Muscle of leg (tissue), 11 donors: ENCODE results near the gene SALL2. TPM values are rescaled to one million over a fixed set of nuclear protein-coding genes. Genes with fewer than 3 reads are reported as not detected.

ENCODE experiments used
- DNase-seq: peaks from one replicate; pipeline ENCODE4 v3.0.0; 2013
- H3K27ac ChIP-seq: one replicate; pipeline ENCODE4 v1.5.1; 2013; ENCODE audit warnings: mild to moderate bottlenecking, low read length, control low read depth
- H3K27me3 ChIP-seq: one replicate; pipeline ENCODE4 v1.6.1; 2013; ENCODE audit warnings: low read length; ENCODE audit not compliant: control insufficient read depth, insufficient read depth
- H3K36me3 ChIP-seq: one replicate; pipeline ENCODE4 v1.6.1; 2013; ENCODE audit warnings: low read length; ENCODE audit not compliant: control insufficient read depth, insufficient read depth
- H3K4me1 ChIP-seq: one replicate; pipeline ENCODE4 v1.6.1; 2013; ENCODE audit warnings: low read length; ENCODE audit not compliant: control insufficient read depth, insufficient read depth
- H3K4me3 ChIP-seq: one replicate; pipeline ENCODE4 v1.5.1; 2013; ENCODE audit warnings: low read length, control low read depth
- H3K9me3 ChIP-seq: replicated peaks from 2 replicates; pipeline ENCODE4 v1.6.1; 2013; ENCODE audit warnings: low read depth, low read length; ENCODE audit not compliant: control insufficient read depth
- WGBS: methylation state at CpG from one replicate; pipeline ENCODE4 v1.1.5; 2013; ENCODE audit warnings: missing lambda C conversion rate; ENCODE audit not compliant: insufficient coverage; 5-methylcytosine and 5-hydroxymethylcytosine counted together
- polyA plus RNA-seq, 8 donors: library from polyadenylated mRNA; unstranded; fragments of 120-200 nt; gene quantifications; one replicate each; pipeline versions ENCODE4 v1.2.1 to v1.2.3, GENCODE V29; 2013; ENCODE audit warnings: inconsistent platforms in 1 of 8, low replicate concordance in 1 of 8; ENCODE audit not compliant: insufficient read length in 8 of 8, insufficient read depth in 1 of 8
- total RNA-seq: library from RNA; stranded (reverse); fragments of 120-200 nt; gene quantifications from one replicate; pipeline ENCODE4 v1.2.4, GENCODE V29; 2013

The SALL2 gene
- total and polyA plus RNA-seq, 9 donors, result 7.1 to 21.6 (median 14.7) TPM

GRCh38 chr14:21514341-21514740 lies 11.8 kb downstream of the SALL2 start:
- WGBS, result 92% methylated on average over 1 of the region's 1 CpG
- H3K9me3 ChIP-seq, result no peaks in the 10 kb centered on the region
- peaks cover 5% of the 10 kb centered on the region for H3K4me1 ChIP-seq
- peaks cover 2% of the 10 kb centered on the region for H3K27me3 ChIP-seq
- no peak for DNase-seq
- H3K27ac ChIP-seq, result no peak overlapping the region
- no peak overlapping the region for H3K4me3 ChIP-seq
- peaks cover under 1% of the 10 kb centered on the region for H3K36me3 ChIP-seq

- peak within 1 kb of the TSS; percentile 90 for H3K4me3 ChIP-seq
- peaks cover 11% of the 10 kb centered on the region for H3K36me3 ChIP-seq
- peaks cover 2% of the 10 kb centered on the region for H3K27me3 ChIP-seq
- H3K4me1 ChIP-seq, result peaks cover 5% of the 10 kb centered on the region
- under 1% methylated on average over 45 of the region's 53 CpGs for WGBS
- H3K9me3 ChIP-seq, result no peaks in the 10 kb centered on the region
- DNase-seq, result peak; percentile 100
- H3K27ac ChIP-seq, result peak within 1 kb of the TSS; percentile 96
Observed at GRCh38 chr14:21510735-21511657, 15.2 kb downstream of the SALL2 start, which contains the start of gene METTL3. Gene METTL3, minus strand, starts transcription at chr14:21511340. Its CDS starts 117 bp downstream, at chr14:21511223.

DNA sequence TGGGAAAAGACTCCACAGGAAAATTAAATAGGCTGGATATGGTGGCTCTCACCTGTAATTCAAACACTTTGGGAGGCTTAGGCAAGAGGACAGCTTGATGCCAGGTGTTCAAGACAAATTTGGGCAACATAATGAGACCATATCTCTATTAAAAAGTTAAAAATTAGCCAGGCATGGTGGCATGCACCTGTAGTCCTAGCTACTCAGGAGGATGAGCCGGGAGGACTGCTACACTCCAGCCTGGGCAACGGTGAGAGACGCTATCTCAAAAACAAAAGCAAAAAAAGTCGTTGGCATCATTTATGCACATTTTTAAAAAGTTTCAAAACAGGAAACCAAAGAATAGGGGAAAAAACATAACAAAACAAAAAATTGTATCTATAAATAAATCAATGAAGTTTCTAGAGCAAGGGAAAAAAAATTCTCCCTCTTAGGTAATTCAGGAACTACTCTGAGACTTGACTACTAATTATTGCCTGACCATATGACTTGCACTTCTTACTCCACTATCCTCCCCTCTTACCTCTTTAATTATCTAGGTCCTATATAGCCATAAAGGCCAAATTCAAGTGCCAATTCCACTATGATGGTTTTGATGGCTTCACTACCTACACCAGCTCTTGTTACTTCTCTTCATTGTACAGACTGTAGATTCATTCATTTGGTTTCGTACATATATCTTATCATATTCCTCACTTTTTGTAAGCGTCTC lies 16.6 kb downstream of the SALL2 start:
- no peak overlapping the region for H3K4me3 ChIP-seq
- peaks cover 5% of the 10 kb centered on the region for H3K4me1 ChIP-seq
- no CpG with 5 or more reads among the region's 6 CpGs for WGBS
- H3K27ac ChIP-seq, result no peak overlapping the region
- H3K27me3 ChIP-seq, result peaks cover under 1% of the 10 kb centered on the region
- DNase-seq, result no peak
- H3K9me3 ChIP-seq, result no peaks in the 10 kb centered on the region
- peaks cover 11% of the 10 kb centered on the region for H3K36me3 ChIP-seq

- H3K27ac ChIP-seq, result no peak overlapping the region
- H3K4me1 ChIP-seq, result peaks cover 2% of the 10 kb centered on the region
- peaks cover 29% of the 10 kb centered on the region for H3K36me3 ChIP-seq
- H3K9me3 ChIP-seq, result no peaks in the 10 kb centered on the region
- no peaks in the 10 kb centered on the region for H3K27me3 ChIP-seq
- DNase-seq, result no peak
- no CpG with 5 or more reads among the region's 2 CpGs for WGBS
- no peak overlapping the region for H3K4me3 ChIP-seq
Observed at GRCh38 chr14:21506557-21506956, 19.6 kb downstream of the SALL2 start.

DNA sequence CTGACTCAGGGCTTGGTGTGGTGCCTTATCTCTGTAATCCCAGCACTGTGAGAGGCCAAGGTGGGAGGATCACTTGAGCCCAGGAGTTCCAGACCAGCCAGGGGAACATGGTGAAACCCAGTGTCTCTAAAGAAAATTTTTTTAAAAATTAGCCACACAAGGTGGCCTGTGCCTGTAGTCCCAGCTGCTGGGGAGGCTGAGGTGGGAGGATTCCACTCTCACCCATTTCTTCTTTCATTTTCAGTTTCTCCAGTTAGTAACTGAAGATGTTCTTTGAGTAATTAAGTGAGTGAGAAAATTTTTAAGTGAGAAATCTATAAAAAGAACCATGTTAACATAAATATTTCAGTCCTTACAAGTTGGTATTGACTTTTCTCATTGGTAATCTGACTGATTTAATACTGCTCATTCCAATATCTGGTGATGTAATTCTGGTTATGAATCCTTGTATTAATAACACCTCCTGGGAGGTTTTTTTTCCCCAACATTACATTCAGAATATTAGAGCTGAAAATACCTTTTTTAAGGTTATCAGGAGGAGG lies 21.1 kb downstream of the SALL2 start:
- Histone ChIP-seq H3K4me3 (no peak overlapping the region), H3K9me3 (no peaks in the 10 kb centered on the region), H3K27me3 (no peaks in the 10 kb centered on the region), H3K36me3 (peaks cover 41% of the 10 kb centered on the region), H3K27ac (no peak overlapping the region), H3K4me1 (peaks cover under 1% of the 10 kb centered on the region)
- DNase-seq, result no peak

DNA sequence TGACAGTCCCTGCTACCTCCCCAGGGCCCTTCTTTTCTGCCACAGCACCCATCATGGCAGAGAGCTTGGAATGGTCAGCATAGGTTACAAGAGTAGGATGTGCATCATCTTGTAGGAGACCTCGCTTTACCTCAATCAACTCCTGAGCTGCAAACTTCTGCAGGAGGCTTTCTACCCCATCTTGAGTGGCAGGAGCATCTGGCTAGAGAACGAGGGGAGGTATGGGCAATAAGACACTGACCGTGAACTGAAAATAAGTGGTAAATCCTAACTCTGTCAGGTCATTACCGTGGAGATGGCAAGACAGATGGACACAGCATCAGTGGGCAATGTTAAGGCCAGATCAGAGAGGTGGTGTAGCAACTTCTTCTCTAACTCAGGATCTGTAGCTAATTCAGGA lies 22.8 kb downstream of the SALL2 start:
- H3K9me3 ChIP-seq, result no peaks in the 10 kb centered on the region
- WGBS, result 84% methylated on average over 2 of the region's 4 CpGs
- H3K36me3 ChIP-seq, result peaks cover 52% of the 10 kb centered on the region
- H3K4me1 ChIP-seq, result no peaks in the 10 kb centered on the region
- H3K27ac ChIP-seq, result no peak overlapping the region
- H3K4me3 ChIP-seq, result no peak overlapping the region
- H3K27me3 ChIP-seq, result no peaks in the 10 kb centered on the region
- DNase-seq, result no peak

- no peak overlapping the region for H3K27ac ChIP-seq
- no CpG with 5 or more reads among the region's 5 CpGs for WGBS
- H3K4me3 ChIP-seq, result no peak overlapping the region
- no peaks in the 10 kb centered on the region for H3K4me1 ChIP-seq
- H3K27me3 ChIP-seq, result no peaks in the 10 kb centered on the region
- H3K36me3 ChIP-seq, result peaks cover 58% of the 10 kb centered on the region
- no peak for DNase-seq
- H3K9me3 ChIP-seq, result no peaks in the 10 kb centered on the region
Observed at GRCh38 chr14:21501568-21501967, 24.6 kb downstream of the SALL2 start.

- 55% methylated on average over 3 of the region's 5 CpGs for WGBS
- H3K27ac ChIP-seq, result no peak overlapping the region
Observed at GRCh38 chr14:21498540-21499526, 27.3 kb downstream of the SALL2 start.

GRCh38 chr14:21496453-21496852 lies 29.7 kb downstream of the SALL2 start:
- no peak for DNase-seq
- Histone ChIP-seq H3K4me1 (no peaks in the 10 kb centered on the region), H3K4me3 (no peak overlapping the region), H3K27me3 (no peaks in the 10 kb centered on the region), H3K27ac (no peak overlapping the region), H3K36me3 (peaks cover 69% of the 10 kb centered on the region), H3K9me3 (no peaks in the 10 kb centered on the region)
- WGBS, result 89% methylated on average over 1 of the region's 2 CpGs

More at GRCh38 chr14:21498540-21499526, 27.3 kb downstream of the SALL2 start:
- DNase-seq, result peak; percentile 67
- no peak overlapping the region for H3K4me3 ChIP-seq
- peaks cover 73% of the 10 kb centered on the region for H3K36me3 ChIP-seq
- no peaks in the 10 kb centered on the region for H3K9me3 ChIP-seq
- no peaks in the 10 kb centered on the region for H3K4me1 ChIP-seq
- no peaks in the 10 kb centered on the region for H3K27me3 ChIP-seq
